IMR-90 (cell line): ENCODE measurements around the gene MAST3. TPM values are rescaled to one million over a fixed set of nuclear protein-coding genes. Genes with fewer than 3 reads are reported as not detected.

Experiments
- ATAC-seq: fragments of 200-7000 bp; cut with Tn5 transposase; 2 replicates; pipeline ENCODE4 v1.9.1; 2020; ENCODE audit warnings: low read depth, mild to moderate bottlenecking, moderate library complexity
- BruUV-seq: library from RNA; stranded (reverse); fragments of 400-500 nt; replicated peaks from 2 replicates; lab custom pipeline; 2021; lab: Mats Ljungman, UMichigan
- CTCF ChIA-PET: fragments of 300-600 bp; formaldehyde crosslinking; extraction: SDS; loops from one replicate; lab custom pipeline; 2021; ENCODE audit warnings: antibody characterized with exemption; lab: Yijun Ruan, JAX
- POLR2A ChIA-PET: fragments of 300-600 bp; sonication (Branson Sonifier 250); formaldehyde crosslinking; loops from one replicate; lab custom pipeline; 2022; ENCODE audit warnings: antibody characterized with exemption; ENCODE audit not compliant: unreplicated experiment; lab: Charles Lee
- DNase-seq: peaks from one replicate; pipeline ENCODE4 v3.0.0; 2013
- H2AFZ ChIP-seq: replicated peaks from 2 replicates; pipeline ENCODE3; 2013; ENCODE audit warnings: low read length, mild to moderate bottlenecking; ENCODE audit not compliant: poor library complexity
- H2AK5ac ChIP-seq: 2 replicates; pipeline ENCODE4 v1.6.1; 2013; ENCODE audit warnings: low read depth, low read length, inconsistent platforms
- H2AK9ac ChIP-seq: replicated peaks from 2 replicates; pipeline ENCODE3; 2013; ENCODE audit warnings: mild to moderate bottlenecking, low read depth, low read length, moderate library complexity; ENCODE audit not compliant: poor library complexity
- H2BK120ac ChIP-seq: 2 replicates; pipeline ENCODE4 v1.6.1; 2013; ENCODE audit warnings: low read depth, low read length, inconsistent platforms
- H2BK15ac ChIP-seq: 3 replicates; pipeline ENCODE4 v1.6.1; 2013; ENCODE audit warnings: low read depth, low read length, inconsistent platforms
- H2BK20ac ChIP-seq: 2 replicates; pipeline ENCODE4 v1.6.1; 2013; ENCODE audit warnings: low read depth, mild to moderate bottlenecking, inconsistent platforms, low read length, moderate library complexity
- H2BK5ac ChIP-seq: 2 replicates; pipeline ENCODE4 v1.6.1; 2013; ENCODE audit warnings: mild to moderate bottlenecking, low read depth, low read length, inconsistent platforms; ENCODE audit not compliant: poor library complexity, severe bottlenecking
- H3K14ac ChIP-seq: replicated peaks from 2 replicates; pipeline ENCODE4 v1.6.1; 2013; ENCODE audit warnings: low read depth, low read length, inconsistent platforms
- H3K18ac ChIP-seq: 2 replicates; pipeline ENCODE4 v1.6.1; 2013; ENCODE audit warnings: low read depth, low read length, control low read depth
- H3K23ac ChIP-seq: 2 replicates; pipeline ENCODE4 v1.6.1; 2013; ENCODE audit warnings: low read depth, low read length, inconsistent platforms
- H3K27ac ChIP-seq: 2 replicates; pipeline ENCODE4 v1.5.1; 2013; ENCODE audit warnings: mild to moderate bottlenecking, control low read depth, low read length; ENCODE audit not compliant: insufficient read depth
- H3K27me3 ChIP-seq: 2 replicates; pipeline ENCODE4 v1.6.1; 2013; ENCODE audit warnings: low read length; ENCODE audit not compliant: control insufficient read depth, insufficient read depth
- H3K36me3 ChIP-seq: 2 replicates; pipeline ENCODE4 v1.6.1; 2013; ENCODE audit warnings: low read length, mixed read lengths; ENCODE audit not compliant: control insufficient read depth, insufficient read depth
- H3K4ac ChIP-seq: 2 replicates; pipeline ENCODE4 v1.6.1; 2013; ENCODE audit warnings: low read depth, low read length, inconsistent platforms
- H3K4me1 ChIP-seq: 2 replicates; pipeline ENCODE4 v1.6.1; 2013; ENCODE audit warnings: low read length, mixed read lengths; ENCODE audit not compliant: control insufficient read depth, insufficient read depth
- H3K4me2 ChIP-seq: 2 replicates; pipeline ENCODE4 v1.6.1; 2013; ENCODE audit warnings: low read depth, mild to moderate bottlenecking, control low read depth, low read length, moderate library complexity
- H3K4me3 ChIP-seq: 2 replicates; pipeline ENCODE4 v1.5.1; 2013; ENCODE audit warnings: low read depth, mild to moderate bottlenecking, control low read depth, low read length, moderate library complexity; ENCODE audit not compliant: insufficient read depth
- H3K56ac ChIP-seq: 2 replicates; pipeline ENCODE4 v1.6.1; 2013; ENCODE audit warnings: low read length, inconsistent platforms; ENCODE audit not compliant: insufficient read depth; ENCODE audit errors: extremely low read depth
- H3K79me1 ChIP-seq, 2 experiments: 2 replicates each; pipeline ENCODE4 v1.6.1; 2013; ENCODE audit warnings: low read length in 2 of 2, inconsistent platforms in 1 of 2, low read depth in 1 of 2
- H3K9ac ChIP-seq: 2 replicates; pipeline ENCODE4 v1.6.1; 2013; ENCODE audit warnings: low read depth, low read length, control low read depth
- H3K9me1 ChIP-seq: 2 replicates; pipeline ENCODE4 v1.6.1; 2013; ENCODE audit warnings: low read length, inconsistent platforms; ENCODE audit not compliant: insufficient read depth
- H3K9me3 ChIP-seq: 2 replicates; pipeline ENCODE4 v1.6.1; 2013; ENCODE audit warnings: low read length; ENCODE audit not compliant: control insufficient read depth, insufficient read depth
- H4K20me1 ChIP-seq: 2 replicates; pipeline ENCODE4 v1.6.1; 2013; ENCODE audit warnings: low read length, inconsistent platforms; ENCODE audit not compliant: insufficient read depth
- H4K5ac ChIP-seq: 2 replicates; pipeline ENCODE4 v1.6.1; 2013; ENCODE audit warnings: mild to moderate bottlenecking, low read depth, low read length, control low read depth
- H4K8ac ChIP-seq, 2 experiments: 2 replicates each; pipeline ENCODE4 v1.6.1; 2013; ENCODE audit warnings: low read depth in 2 of 2, low read length in 2 of 2, control low read depth in 1 of 2, inconsistent platforms in 1 of 2
- H4K91ac ChIP-seq: 2 replicates; pipeline ENCODE4 v1.6.1; 2013; ENCODE audit warnings: low read depth, low read length, inconsistent platforms; ENCODE audit not compliant: insufficient read depth
- POLR2A ChIP-seq: IDR thresholded peaks from 2 replicates; pipeline ENCODE4 v1.6.1; 2012; ENCODE audit warnings: mild to moderate bottlenecking, low read depth, low read length
- RAD21 ChIP-seq: IDR thresholded peaks from 2 replicates; pipeline ENCODE4 v1.6.1; 2012; ENCODE audit warnings: low read length, improper control_type of control experiment
- RCOR1 ChIP-seq: IDR thresholded peaks from 2 replicates; pipeline ENCODE4 v1.6.1; 2012; ENCODE audit warnings: mild to moderate bottlenecking, low read length, improper control_type of control experiment; ENCODE audit not compliant: insufficient replicate concordance
- SMC3 ChIP-seq: fragments of 150-350 bp; IDR thresholded peaks from 2 replicates; pipeline ENCODE4 v1.6.1; 2016; ENCODE audit warnings: low read depth, mild to moderate bottlenecking, antibody characterized with exemption, low read length, moderate library complexity
- WGBS, 2 experiments: methylation state at CpG; one replicate each; pipeline versions ENCODE4 v1.1.5 to v1.1.7; 2013; ENCODE audit warnings: missing lambda C conversion rate in 2 of 2; ENCODE audit not compliant: insufficient read length in 1 of 2; ENCODE audit errors: extremely low coverage in 2 of 2; 5-methylcytosine and 5-hydroxymethylcytosine counted together
- dilution Hi-C: fragments of 300-500 bp; cut with HindIII; formaldehyde crosslinking; loops from one replicate; pipeline ENCODE4 v1.14.3; 2018; ENCODE audit warnings: low sequenced_read_pairs; ENCODE audit not compliant: unreplicated experiment
- in situ Hi-C: fragments of 300-500 bp; cut with MboI; formaldehyde crosslinking; loops from 3 replicates; pipeline ENCODE4 v1.14.3; 2019; ENCODE audit warnings: low sequenced_read_pairs, inconsistent platforms, mixed read lengths
- intact Hi-C: fragments of 100-400 bp; cut with micrococcal nuclease; formaldehyde crosslinking; loops from 2 replicates; pipeline ENCODE4 v1.10.0; 2022
- polyA plus RNA-seq, 3 experiments: library from polyadenylated mRNA; depleted of rRNA; stranded (reverse); fragments of >200 nt; gene quantifications; 2 replicates each; pipeline ENCODE4 v1.2.3, GENCODE V29; 2012; ENCODE audit warnings: low replicate concordance in 1 of 3
- total RNA-seq: library from RNA; depleted of rRNA; stranded (reverse); fragments of >200 nt; gene quantifications from 2 replicates; pipeline ENCODE4 v1.2.3, GENCODE V29; 2012
- TF ChIP-seq, protein P1 (sequence below): conservative IDR thresholded peaks from 2 replicates; pipeline ENCODE4 v1.5.1; 2012; ENCODE audit warnings: mild to moderate bottlenecking, low read depth, low read length, improper control_type of control experiment

MAST3 gene
- total and polyA plus RNA-seq, 2 of the 4 experiments (the other 2 are of a cell fraction) = 1.3 to 4.3 TPM

DNA sequence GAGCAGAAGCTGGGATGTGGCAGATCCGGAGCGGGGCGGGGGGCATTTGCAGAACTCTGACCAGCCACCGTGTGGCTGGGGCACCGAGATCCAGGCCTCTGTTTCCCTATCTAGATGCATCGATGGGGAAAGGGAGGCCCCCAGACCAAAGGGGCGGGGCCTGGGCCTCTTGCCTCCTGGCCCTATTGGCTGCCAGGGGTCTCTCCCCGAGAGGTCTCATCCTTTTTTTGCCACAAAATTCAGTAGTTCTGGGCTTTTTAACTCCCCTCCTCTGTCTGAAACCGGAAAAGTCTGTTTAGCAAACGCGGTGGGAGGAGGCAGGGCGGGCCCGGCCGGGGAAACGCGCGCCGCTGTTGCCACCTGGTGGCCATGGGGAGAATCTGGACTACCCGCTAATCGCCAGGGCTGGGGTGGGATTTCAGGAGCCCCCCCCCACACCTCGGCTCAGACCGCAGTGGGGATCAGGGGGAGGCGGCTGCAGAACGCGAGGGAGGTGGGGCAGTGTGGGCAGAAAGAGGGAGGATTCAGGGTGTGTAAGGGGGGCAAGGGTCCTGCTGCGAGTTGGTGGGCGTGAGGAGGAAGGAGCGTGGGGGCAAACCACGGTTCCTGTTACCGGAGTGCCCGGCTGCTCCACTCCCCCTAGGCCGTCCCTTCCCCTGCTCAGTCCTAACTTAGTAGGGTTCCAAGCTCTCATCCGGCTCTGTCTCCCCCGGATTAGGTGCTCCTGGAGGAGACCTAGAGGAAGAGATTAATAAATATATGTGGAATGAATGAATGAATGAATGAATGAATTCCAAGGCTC, 39.2 kb upstream of the MAST3 start:
- ChIA-PET CTCF (interaction anchor here (0.6 to 1.6 kb wide), 4 partner anchors 36 to 68 kb away, joined by 3 to 10 read pairs (median 4); partner anchors contain the start of gene ARRDC2), POLR2A (interaction anchor here (0.6 kb wide), 1 partner anchor 50 kb away, joined by 3 read pairs; the partner anchor contains the start of gene ARRDC2)
- Histone ChIP-seq H2BK120ac (peak overlapping the region; percentile 83), H3K9ac (0 out of 2 replicates have a peak overlapping the region, but pooled peaks have one; percentile 5), H3K27me3 (peaks cover 9% of the 10 kb centered on the region; the same call in 1 of the 2 replicates), H4K8ac (peak overlapping the region; percentile 85 to 87), H4K91ac (peak overlapping the region; percentile 66), H2BK20ac (peak overlapping the region; percentile 50; the same call in 1 of the 2 replicates), H3K27ac (peak overlapping the region; percentile 10), H3K4ac (peak overlapping the region; percentile 74), H4K20me1 (no peaks in the 10 kb centered on the region), H3K9me3 (0 out of 2 replicates have a peak, but pooled peaks cover 2% of the 10 kb centered on the region), H3K14ac (no peak overlapping the region), H4K5ac (peak overlapping the region; percentile 60), H3K4me3 (no peak overlapping the region), H3K18ac (no peak overlapping the region), H3K9me1 (no peaks in the 10 kb centered on the region), H2AFZ (peak overlapping the region; percentile 97), H3K23ac (0 out of 2 replicates have a peak overlapping the region, but pooled peaks have one; percentile 16), H3K79me1 (no peaks in the 10 kb centered on the region), H2AK5ac (no peak overlapping the region), H2AK9ac (peak overlapping the region; percentile 96), H3K4me2 (peak overlapping the region; percentile 65), H3K36me3 (no peaks in the 10 kb centered on the region), H3K56ac (no peak overlapping the region), H2BK15ac (no peak overlapping the region), H2BK5ac (no peak overlapping the region), H3K4me1 (peaks cover 7% of the 10 kb centered on the region; the same call in 1 of the 2 replicates)
- in situ Hi-C loops (loop anchor here (5.0 to 25.0 kb wide), 2 partner anchors 41 to 121 kb away; partner anchors contain the start of gene CCDC124), intact Hi-C loops (loop anchor here (1.0 to 5.0 kb wide), 2 partner anchors 51 to 121 kb away; no protein-coding TSS in a partner anchor), dilution Hi-C loops (no loop called here)
- peak; percentile 65 for DNase-seq
- 0% methylated on average over 2 of the region's 34 CpGs; no CpG with 5 or more reads in 1 of the 2 experiments for WGBS, 2 experiments
- peak; percentile 53; the same call in 1 of the 2 replicates for TF ChIP-seq POLR2A
- TF ChIP-seq RAD21 = peak; percentile 95
- peak; percentile 99 for TF ChIP-seq SMC3
- no peak for TF ChIP-seq RCOR1
- TF ChIP-seq, protein P1, sequence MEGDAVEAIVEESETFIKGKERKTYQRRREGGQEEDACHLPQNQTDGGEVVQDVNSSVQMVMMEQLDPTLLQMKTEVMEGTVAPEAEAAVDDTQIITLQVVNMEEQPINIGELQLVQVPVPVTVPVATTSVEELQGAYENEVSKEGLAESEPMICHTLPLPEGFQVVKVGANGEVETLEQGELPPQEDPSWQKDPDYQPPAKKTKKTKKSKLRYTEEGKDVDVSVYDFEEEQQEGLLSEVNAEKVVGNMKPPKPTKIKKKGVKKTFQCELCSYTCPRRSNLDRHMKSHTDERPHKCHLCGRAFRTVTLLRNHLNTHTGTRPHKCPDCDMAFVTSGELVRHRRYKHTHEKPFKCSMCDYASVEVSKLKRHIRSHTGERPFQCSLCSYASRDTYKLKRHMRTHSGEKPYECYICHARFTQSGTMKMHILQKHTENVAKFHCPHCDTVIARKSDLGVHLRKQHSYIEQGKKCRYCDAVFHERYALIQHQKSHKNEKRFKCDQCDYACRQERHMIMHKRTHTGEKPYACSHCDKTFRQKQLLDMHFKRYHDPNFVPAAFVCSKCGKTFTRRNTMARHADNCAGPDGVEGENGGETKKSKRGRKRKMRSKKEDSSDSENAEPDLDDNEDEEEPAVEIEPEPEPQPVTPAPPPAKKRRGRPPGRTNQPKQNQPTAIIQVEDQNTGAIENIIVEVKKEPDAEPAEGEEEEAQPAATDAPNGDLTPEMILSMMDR = peak; percentile 88
- BruUV-seq = no TSS peak
- peak; percentile 95 for ATAC-seq
